Astrocyte of the cerebellum (primary cell): ENCODE data around the gene SASH3.

Source experiments
- DNase-seq: peaks from one replicate; pipeline ENCODE4 v3.0.0-alpha.2; 2011; ENCODE audit warnings: low read depth
- H3K4me3 ChIP-seq: 2 replicates; pipeline ENCODE4 v1.5.1; 2011; ENCODE audit warnings: mild to moderate bottlenecking, low read depth, low read length, moderate library complexity
- CTCF ChIP-seq: IDR thresholded peaks from 2 replicates; pipeline ENCODE4 v1.5.1; 2012; ENCODE audit warnings: low read length, low read depth, moderate library complexity, mild to moderate bottlenecking; ENCODE audit errors: missing control alignments
- in situ Hi-C: cut with HindIII; loops from 2 replicates; pipeline ENCODE4 v1.10.0; 2017; ENCODE audit warnings: low sequenced_read_pairs

Gene SASH3

GRCh38 chrX:129843459-129844306, 63.9 kb downstream of the SASH3 start, which contains the start of gene ZDHHC9:
TSS of gene ZDHHC9 (minus strand) at chrX:129843886. CDS start at chrX:129841945, 1,941 bp downstream.
- DNase-seq: peak; percentile 55
- in situ Hi-C loops: no loop called here
- TF ChIP-seq CTCF: no peak
- H3K4me3 ChIP-seq: peak within 1 kb of the TSS; percentile 64
